OCI-LY1 (cell line): ENCODE data around the gene RHBDL3.

Source experiments
- H2AFZ ChIP-seq: fragments of 200-600 bp; sonication (generic), shearing (Covaris generic); 2 replicates; pipeline ENCODE4 v1.6.0; 2014; ENCODE audit warnings: antibody characterized with exemption, mild to moderate bottlenecking, low read length
- H3F3A ChIP-seq: fragments of 200-600 bp; sonication (generic), shearing (Covaris generic); 2 replicates; pipeline ENCODE4 v1.6.0; 2014; ENCODE audit warnings: mild to moderate bottlenecking, antibody characterized with exemption, low read length, moderate library complexity; ENCODE audit not compliant: insufficient read depth
- H3K27ac ChIP-seq: fragments of 200-600 bp; sonication (generic); 2 replicates; pipeline ENCODE4 v1.5.1; 2014; ENCODE audit warnings: low read length, mixed run types, mild to moderate bottlenecking, low read depth; ENCODE audit not compliant: poor library complexity, severe bottlenecking
- H3K27me3 ChIP-seq: fragments of 200-600 bp; sonication (generic); 2 replicates; pipeline ENCODE4 v1.6.0; 2014; ENCODE audit warnings: antibody characterized with exemption, mild to moderate bottlenecking, low read length, moderate library complexity; ENCODE audit not compliant: insufficient read depth
- H3K36me3 ChIP-seq: fragments of 200-600 bp; sonication (generic); 2 replicates; pipeline ENCODE4 v1.6.1; 2014; ENCODE audit warnings: mild to moderate bottlenecking, antibody characterized with exemption, low read length, moderate library complexity, mixed read lengths; ENCODE audit not compliant: insufficient read depth
- H3K4me1 ChIP-seq: fragments of 200-600 bp; sonication (generic); 2 replicates; pipeline ENCODE4 v1.5.1; 2014; ENCODE audit warnings: mild to moderate bottlenecking, low read length, moderate library complexity; ENCODE audit not compliant: insufficient read depth, severe bottlenecking
- H3K4me2 ChIP-seq: fragments of 200-600 bp; sonication (generic), shearing (Covaris generic); 2 replicates; pipeline ENCODE4 v1.6.1; 2014; ENCODE audit warnings: low read length
- H3K4me3 ChIP-seq: fragments of 200-600 bp; sonication (generic); 2 replicates; pipeline ENCODE4 v1.5.1; 2014; ENCODE audit warnings: low read length, low read depth, mild to moderate bottlenecking, mixed read lengths; ENCODE audit not compliant: poor library complexity, severe bottlenecking
- H3K79me2 ChIP-seq: fragments of 200-600 bp; shearing (Covaris generic); 2 replicates; pipeline ENCODE4 v1.6.1; 2016; ENCODE audit warnings: mixed run types, low read length, mixed read lengths; ENCODE audit not compliant: insufficient read depth
- H3K9ac ChIP-seq: fragments of 200-600 bp; sonication (generic), shearing (Covaris generic); 2 replicates; pipeline ENCODE4 v1.6.1; 2014; ENCODE audit warnings: mild to moderate bottlenecking, low read length, mixed read lengths
- H3K9me2 ChIP-seq: fragments of 200-600 bp; sonication (generic), shearing (Covaris generic); 2 replicates; pipeline ENCODE4 v1.6.1; 2014; ENCODE audit warnings: low read depth, mild to moderate bottlenecking, low read length, mixed read lengths
- H3K9me3 ChIP-seq: fragments of 200-600 bp; shearing (Covaris generic); 2 replicates; pipeline ENCODE4 v1.6.1; 2014; ENCODE audit warnings: low read length, mixed read lengths
- H4K20me1 ChIP-seq: fragments of 200-600 bp; sonication (generic), shearing (Covaris generic); 2 replicates; pipeline ENCODE4 v1.6.0; 2016; ENCODE audit warnings: mild to moderate bottlenecking, low read length; ENCODE audit not compliant: insufficient read depth
- CTCF ChIP-seq: fragments of 200-600 bp; sonication (generic), shearing (Covaris generic); IDR thresholded peaks from 2 replicates; pipeline ENCODE4 v1.5.1; 2017; ENCODE audit warnings: mild to moderate bottlenecking, antibody characterized with exemption, low read length, moderate library complexity, mixed read lengths
- EZH2 ChIP-seq: fragments of 200-600 bp; sonication (generic), shearing (Covaris generic); IDR thresholded peaks from 2 replicates; pipeline ENCODE4 v1.8.0; 2017; ENCODE audit warnings: borderline replicate concordance, mixed run types, mild to moderate bottlenecking, antibody characterized with exemption, low read length, moderate library complexity, mixed read lengths

Gene RHBDL3

GRCh38 chr17:32297860-32298259 lies 32.2 kb downstream of the RHBDL3 start:
- TF ChIP-seq EZH2 (no peak), CTCF (no peak)
- H3K27me3 ChIP-seq: no peaks in the 10 kb centered on the region
- peaks cover 2% of the 10 kb centered on the region for H3K4me1 ChIP-seq

DNA sequence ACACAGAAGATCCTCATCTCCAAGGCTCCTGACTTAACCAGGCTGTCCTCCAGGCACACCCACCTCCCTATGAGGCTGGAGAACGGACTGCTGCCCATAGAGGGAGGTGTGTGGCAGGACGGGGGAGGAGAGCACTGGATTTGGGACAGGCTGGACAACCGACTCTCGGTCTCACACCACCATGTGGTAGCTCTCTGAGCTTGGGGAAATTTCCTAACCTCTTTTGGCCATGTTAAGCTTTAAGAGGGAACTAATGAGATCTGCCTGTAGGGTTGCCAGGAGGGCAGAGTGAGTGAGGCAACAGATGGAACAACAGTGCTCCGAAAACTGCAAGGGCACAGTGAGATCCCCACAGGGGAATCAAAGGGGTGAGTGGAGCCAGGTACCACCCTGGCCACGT lies 32.7 kb downstream of the RHBDL3 start:
- TF ChIP-seq EZH2 (no peak), CTCF (no peak)
- H3K4me1 ChIP-seq: no peaks in the 10 kb centered on the region
- no peaks in the 10 kb centered on the region for H3K9me3 ChIP-seq
- no peaks in the 10 kb centered on the region for H3K27me3 ChIP-seq
- H3K4me3 ChIP-seq: no peak overlapping the region
- H2AFZ ChIP-seq: no peak overlapping the region
- no peak overlapping the region for H3K9ac ChIP-seq
- no peaks in the 10 kb centered on the region for H3K79me2 ChIP-seq
- no peak overlapping the region for H3K27ac ChIP-seq
- no peaks in the 10 kb centered on the region for H3F3A ChIP-seq
- H4K20me1 ChIP-seq: no peaks in the 10 kb centered on the region
- H3K9me2 ChIP-seq: no peaks in the 10 kb centered on the region
- no peaks in the 10 kb centered on the region for H3K36me3 ChIP-seq
- H3K4me2 ChIP-seq: no peak overlapping the region

More at GRCh38 chr17:32297860-32298259, 32.2 kb downstream of the RHBDL3 start:
- no peak overlapping the region for H2AFZ ChIP-seq
- H3K9me2 ChIP-seq: no peaks in the 10 kb centered on the region
- H3F3A ChIP-seq: no peaks in the 10 kb centered on the region
- no peaks in the 10 kb centered on the region for H3K9me3 ChIP-seq
- no peaks in the 10 kb centered on the region for H4K20me1 ChIP-seq
- no peak overlapping the region for H3K27ac ChIP-seq
- H3K4me2 ChIP-seq: no peak overlapping the region
- H3K9ac ChIP-seq: no peak overlapping the region
- no peak overlapping the region for H3K4me3 ChIP-seq
- H3K36me3 ChIP-seq: no peaks in the 10 kb centered on the region
- no peaks in the 10 kb centered on the region for H3K79me2 ChIP-seq

- Histone ChIP-seq H3K9ac (no peak overlapping the region), H3K79me2 (no peaks in the 10 kb centered on the region), H3F3A (no peaks in the 10 kb centered on the region), H3K36me3 (no peaks in the 10 kb centered on the region), H3K9me3 (no peaks in the 10 kb centered on the region), H3K4me2 (no peak overlapping the region), H2AFZ (no peak overlapping the region), H3K9me2 (no peaks in the 10 kb centered on the region), H3K4me1 (no peaks in the 10 kb centered on the region), H4K20me1 (no peaks in the 10 kb centered on the region), H3K27ac (no peak overlapping the region), H3K27me3 (no peaks in the 10 kb centered on the region), H3K4me3 (no peak overlapping the region)
- TF ChIP-seq CTCF: no peak
- no peak for TF ChIP-seq EZH2
Measured at GRCh38 chr17:32298721-32299579, 33.3 kb downstream of the RHBDL3 start.
